ENCODE results near the gene EPAS1.

EPAS1 gene

GRCh38 chr2:46264447-46264846 lies 32.8 kb upstream of the EPAS1 start:
- Mint-ChIP-seq H3K4me3 (no peak overlapping the region), H3K27me3 (peaks cover 4% of the 10 kb centered on the region), H3K9me3 (no peaks in the 10 kb centered on the region), H3K36me3 (ENCODE audit: low read depth) (no peaks in the 10 kb centered on the region), H3K27ac (no peak overlapping the region), H3K4me1 (ENCODE audit: low read depth) (peaks cover 23% of the 10 kb centered on the region)
- intact Hi-C loops (cut with micrococcal nuclease): no loop called here

GRCh38 chr2:46266134-46266533 lies 31.1 kb upstream of the EPAS1 start:
- no peaks in the 10 kb centered on the region for H3K36me3 Mint-ChIP-seq (ENCODE audit: low read depth)
- peaks cover 4% of the 10 kb centered on the region for H3K27me3 Mint-ChIP-seq
- H3K4me1 Mint-ChIP-seq (ENCODE audit: low read depth): peaks cover 26% of the 10 kb centered on the region
- H3K4me3 Mint-ChIP-seq: no peak overlapping the region
- H3K9me3 Mint-ChIP-seq: no peaks in the 10 kb centered on the region
- no peak overlapping the region for H3K27ac Mint-ChIP-seq
- intact Hi-C loops (cut with micrococcal nuclease): no loop called here

GRCh38 chr2:46267616-46268015 lies 29.6 kb upstream of the EPAS1 start:
- H3K27me3 Mint-ChIP-seq: peaks cover 4% of the 10 kb centered on the region

GRCh38 chr2:46268196-46268595 lies 29.0 kb upstream of the EPAS1 start:
- Mint-ChIP-seq H3K36me3 (ENCODE audit: low read depth) (no peaks in the 10 kb centered on the region), H3K27ac (no peak overlapping the region), H3K9me3 (no peaks in the 10 kb centered on the region), H3K4me3 (no peak overlapping the region), H3K4me1 (ENCODE audit: low read depth) (peaks cover 20% of the 10 kb centered on the region), H3K27me3 (peaks cover 3% of the 10 kb centered on the region)
- intact Hi-C loops (cut with micrococcal nuclease): no loop called here

More at GRCh38 chr2:46267616-46268015, 29.6 kb upstream of the EPAS1 start:
- Mint-ChIP-seq H3K27ac (no peak overlapping the region), H3K4me1 (ENCODE audit: low read depth) (peaks cover 20% of the 10 kb centered on the region), H3K36me3 (ENCODE audit: low read depth) (no peaks in the 10 kb centered on the region), H3K4me3 (no peak overlapping the region), H3K9me3 (no peaks in the 10 kb centered on the region)
- intact Hi-C loops (cut with micrococcal nuclease): no loop called here

- Mint-ChIP-seq H3K27me3 (peaks cover 1% of the 10 kb centered on the region), H3K36me3 (ENCODE audit: low read depth) (no peaks in the 10 kb centered on the region), H3K9me3 (no peaks in the 10 kb centered on the region), H3K4me3 (no peak overlapping the region), H3K4me1 (ENCODE audit: low read depth) (peaks cover 20% of the 10 kb centered on the region), H3K27ac (no peak overlapping the region)
- intact Hi-C loops (cut with micrococcal nuclease): no loop called here
These were observed 28.2 kb upstream of the EPAS1 start for GRCh38 chr2:46269001-46269400.

- peaks cover 20% of the 10 kb centered on the region for H3K4me1 Mint-ChIP-seq (ENCODE audit: low read depth)
- no peak overlapping the region for H3K4me3 Mint-ChIP-seq
- no peak overlapping the region for H3K27ac Mint-ChIP-seq
- no peaks in the 10 kb centered on the region for H3K36me3 Mint-ChIP-seq (ENCODE audit: low read depth)
- intact Hi-C loops (cut with micrococcal nuclease): no loop called here
- H3K9me3 Mint-ChIP-seq: no peaks in the 10 kb centered on the region
- H3K27me3 Mint-ChIP-seq: no peaks in the 10 kb centered on the region
These were observed 27.5 kb upstream of the EPAS1 start for GRCh38 chr2:46269544-46270273.

GRCh38 chr2:46270384-46270783 lies 26.8 kb upstream of the EPAS1 start:
- Mint-ChIP-seq H3K9me3 (no peaks in the 10 kb centered on the region), H3K36me3 (ENCODE audit: low read depth) (no peaks in the 10 kb centered on the region), H3K4me3 (no peak overlapping the region), H3K4me1 (ENCODE audit: low read depth) (peaks cover 20% of the 10 kb centered on the region), H3K27me3 (peaks cover 4% of the 10 kb centered on the region), H3K27ac (no peak overlapping the region)
- intact Hi-C loops (cut with micrococcal nuclease): no loop called here

- peaks cover 29% of the 10 kb centered on the region for H3K27me3 Mint-ChIP-seq
- H3K9me3 Mint-ChIP-seq: no peaks in the 10 kb centered on the region
- no peak overlapping the region for H3K4me3 Mint-ChIP-seq
- no peak overlapping the region for H3K27ac Mint-ChIP-seq
- H3K4me1 Mint-ChIP-seq (ENCODE audit: low read depth): peaks cover 26% of the 10 kb centered on the region
- H3K36me3 Mint-ChIP-seq (ENCODE audit: low read depth): no peaks in the 10 kb centered on the region
- intact Hi-C loops (cut with micrococcal nuclease): no loop called here
These were observed 23.9 kb upstream of the EPAS1 start for GRCh38 chr2:46273225-46273863.

- intact Hi-C loops (cut with micrococcal nuclease): no loop called here
These were observed 23.3 kb upstream of the EPAS1 start for GRCh38 chr2:46273919-46274318.

GRCh38 chr2:46274586-46274985 lies 22.6 kb upstream of the EPAS1 start:
- Mint-ChIP-seq H3K4me1 (ENCODE audit: low read depth) (peaks cover 19% of the 10 kb centered on the region), H3K4me3 (no peak overlapping the region), H3K27ac (no peak overlapping the region), H3K27me3 (peaks cover 33% of the 10 kb centered on the region), H3K9me3 (no peaks in the 10 kb centered on the region), H3K36me3 (ENCODE audit: low read depth) (no peaks in the 10 kb centered on the region)
- intact Hi-C loops (cut with micrococcal nuclease): no loop called here

More at GRCh38 chr2:46273919-46274318, 23.3 kb upstream of the EPAS1 start:
- Mint-ChIP-seq H3K4me3 (no peak overlapping the region), H3K36me3 (ENCODE audit: low read depth) (no peaks in the 10 kb centered on the region), H3K9me3 (no peaks in the 10 kb centered on the region), H3K27me3 (peaks cover 31% of the 10 kb centered on the region), H3K4me1 (ENCODE audit: low read depth) (peaks cover 20% of the 10 kb centered on the region), H3K27ac (no peak overlapping the region)

- no peaks in the 10 kb centered on the region for H3K36me3 Mint-ChIP-seq (ENCODE audit: low read depth)
- H3K4me1 Mint-ChIP-seq (ENCODE audit: low read depth): peaks cover 9% of the 10 kb centered on the region
- peaks cover 33% of the 10 kb centered on the region for H3K27me3 Mint-ChIP-seq
- no peaks in the 10 kb centered on the region for H3K9me3 Mint-ChIP-seq
- no peak overlapping the region for H3K27ac Mint-ChIP-seq
- intact Hi-C loops (cut with micrococcal nuclease): no loop called here
- H3K4me3 Mint-ChIP-seq: no peak overlapping the region
These were observed 21.2 kb upstream of the EPAS1 start for GRCh38 chr2:46275995-46276394.

GRCh38 chr2:46276642-46277041 lies 20.6 kb upstream of the EPAS1 start:
- Mint-ChIP-seq H3K4me1 (ENCODE audit: low read depth) (peaks cover 9% of the 10 kb centered on the region), H3K4me3 (no peak overlapping the region), H3K27me3 (peaks cover 33% of the 10 kb centered on the region), H3K36me3 (ENCODE audit: low read depth) (no peaks in the 10 kb centered on the region), H3K27ac (no peak overlapping the region), H3K9me3 (no peaks in the 10 kb centered on the region)
- intact Hi-C loops (cut with micrococcal nuclease): no loop called here

- H3K9me3 Mint-ChIP-seq: no peaks in the 10 kb centered on the region
- no peak overlapping the region for H3K4me3 Mint-ChIP-seq
- H3K27me3 Mint-ChIP-seq: peaks cover 41% of the 10 kb centered on the region
- H3K27ac Mint-ChIP-seq: no peak overlapping the region
- peaks cover 9% of the 10 kb centered on the region for H3K4me1 Mint-ChIP-seq (ENCODE audit: low read depth)
- no peaks in the 10 kb centered on the region for H3K36me3 Mint-ChIP-seq (ENCODE audit: low read depth)
- intact Hi-C loops (cut with micrococcal nuclease): no loop called here
These were observed 19.6 kb upstream of the EPAS1 start for GRCh38 chr2:46277431-46278190.

GRCh38 chr2:46278952-46279351 lies 18.3 kb upstream of the EPAS1 start:
- peaks cover 49% of the 10 kb centered on the region for H3K27me3 Mint-ChIP-seq
- no peaks in the 10 kb centered on the region for H3K36me3 Mint-ChIP-seq (ENCODE audit: low read depth)
- H3K9me3 Mint-ChIP-seq: no peaks in the 10 kb centered on the region
- no peak overlapping the region for H3K4me3 Mint-ChIP-seq
- H3K4me1 Mint-ChIP-seq (ENCODE audit: low read depth): peaks cover 9% of the 10 kb centered on the region
- intact Hi-C loops (cut with micrococcal nuclease): no loop called here
- no peak overlapping the region for H3K27ac Mint-ChIP-seq
